OCI-LY1 (cell line): Measurements from ENCODE around the gene UPK3B.
A peak's percentile ranks its signal among the peaks of the same experiment; 100 is the strongest.
"Not testable (repeated sequence)": the region's sequence is repeated elsewhere in the genome, so short reads cannot be mapped to it uniquely, and the experiment has no call there.

ENCODE experiments used
- H2AFZ ChIP-seq: fragments of 200-600 bp; sonication (generic), shearing (Covaris generic); 2 replicates; pipeline ENCODE4 v1.6.0; 2014; ENCODE audit warnings: antibody characterized with exemption, mild to moderate bottlenecking, low read length
- H3F3A ChIP-seq: fragments of 200-600 bp; sonication (generic), shearing (Covaris generic); 2 replicates; pipeline ENCODE4 v1.6.0; 2014; ENCODE audit warnings: mild to moderate bottlenecking, antibody characterized with exemption, low read length, moderate library complexity; ENCODE audit not compliant: insufficient read depth
- H3K27ac ChIP-seq: fragments of 200-600 bp; sonication (generic); 2 replicates; pipeline ENCODE4 v1.5.1; 2014; ENCODE audit warnings: low read length, mixed run types, mild to moderate bottlenecking, low read depth; ENCODE audit not compliant: poor library complexity, severe bottlenecking
- H3K27me3 ChIP-seq: fragments of 200-600 bp; sonication (generic); 2 replicates; pipeline ENCODE4 v1.6.0; 2014; ENCODE audit warnings: antibody characterized with exemption, mild to moderate bottlenecking, low read length, moderate library complexity; ENCODE audit not compliant: insufficient read depth
- H3K36me3 ChIP-seq: fragments of 200-600 bp; sonication (generic); 2 replicates; pipeline ENCODE4 v1.6.1; 2014; ENCODE audit warnings: mild to moderate bottlenecking, antibody characterized with exemption, low read length, moderate library complexity, mixed read lengths; ENCODE audit not compliant: insufficient read depth
- H3K4me1 ChIP-seq: fragments of 200-600 bp; sonication (generic); 2 replicates; pipeline ENCODE4 v1.5.1; 2014; ENCODE audit warnings: mild to moderate bottlenecking, low read length, moderate library complexity; ENCODE audit not compliant: insufficient read depth, severe bottlenecking
- H3K4me2 ChIP-seq: fragments of 200-600 bp; sonication (generic), shearing (Covaris generic); 2 replicates; pipeline ENCODE4 v1.6.1; 2014; ENCODE audit warnings: low read length
- H3K4me3 ChIP-seq: fragments of 200-600 bp; sonication (generic); 2 replicates; pipeline ENCODE4 v1.5.1; 2014; ENCODE audit warnings: low read length, low read depth, mild to moderate bottlenecking, mixed read lengths; ENCODE audit not compliant: poor library complexity, severe bottlenecking
- H3K79me2 ChIP-seq: fragments of 200-600 bp; shearing (Covaris generic); 2 replicates; pipeline ENCODE4 v1.6.1; 2016; ENCODE audit warnings: mixed run types, low read length, mixed read lengths; ENCODE audit not compliant: insufficient read depth
- H3K9ac ChIP-seq: fragments of 200-600 bp; sonication (generic), shearing (Covaris generic); 2 replicates; pipeline ENCODE4 v1.6.1; 2014; ENCODE audit warnings: mild to moderate bottlenecking, low read length, mixed read lengths
- H3K9me2 ChIP-seq: fragments of 200-600 bp; sonication (generic), shearing (Covaris generic); 2 replicates; pipeline ENCODE4 v1.6.1; 2014; ENCODE audit warnings: low read depth, mild to moderate bottlenecking, low read length, mixed read lengths
- H3K9me3 ChIP-seq: fragments of 200-600 bp; shearing (Covaris generic); 2 replicates; pipeline ENCODE4 v1.6.1; 2014; ENCODE audit warnings: low read length, mixed read lengths
- H4K20me1 ChIP-seq: fragments of 200-600 bp; sonication (generic), shearing (Covaris generic); 2 replicates; pipeline ENCODE4 v1.6.0; 2016; ENCODE audit warnings: mild to moderate bottlenecking, low read length; ENCODE audit not compliant: insufficient read depth

The UPK3B gene

GRCh38 chr7:76549025-76549854, 38.9 kb downstream of the UPK3B start:
- not testable (repeated sequence) for H3F3A ChIP-seq, H3K9me3 ChIP-seq, H4K20me1 ChIP-seq, H3K9me2 ChIP-seq, H2AFZ ChIP-seq, H3K4me1 ChIP-seq, H3K27ac ChIP-seq, H3K27me3 ChIP-seq
- peak overlapping the region; percentile 82 for H3K4me2 ChIP-seq
- peak overlapping the region; percentile 80 for H3K9ac ChIP-seq
- peaks cover 12% of the 10 kb centered on the region for H3K79me2 ChIP-seq
- H3K4me3 ChIP-seq = peak overlapping the region; percentile 73
- H3K36me3 ChIP-seq = peaks cover 11% of the 10 kb centered on the region; the same call in 1 of the 2 replicates

GRCh38 chr7:76549855-76550248, 39.5 kb downstream of the UPK3B start:
- Histone ChIP-seq H3K36me3 (peaks cover 11% of the 10 kb centered on the region; the same call in 1 of the 2 replicates), H3K4me3 (peak overlapping the region; percentile 73), H3K9ac (peak overlapping the region; percentile 80), H3K4me2 (peak overlapping the region; percentile 82), H3K79me2 (peaks cover 12% of the 10 kb centered on the region)
- H3K4me1 ChIP-seq, H2AFZ ChIP-seq, H3K9me2 ChIP-seq, H3K9me3 ChIP-seq, H3K27me3 ChIP-seq, H4K20me1 ChIP-seq, H3K27ac ChIP-seq, H3F3A ChIP-seq: not testable (repeated sequence)

- H3K4me3 ChIP-seq, H2AFZ ChIP-seq, H3K9me2 ChIP-seq, H3K4me2 ChIP-seq, H3K27me3 ChIP-seq, H3K9me3 ChIP-seq, H3F3A ChIP-seq, H3K9ac ChIP-seq, H3K4me1 ChIP-seq, H4K20me1 ChIP-seq, H3K27ac ChIP-seq: not testable (repeated sequence)
- H3K36me3 ChIP-seq = peaks cover 22% of the 10 kb centered on the region; the same call in 1 of the 2 replicates
- peaks cover 12% of the 10 kb centered on the region for H3K79me2 ChIP-seq
These were observed 41.6 kb downstream of the UPK3B start for GRCh38 chr7:76551992-76552391.

DNA sequence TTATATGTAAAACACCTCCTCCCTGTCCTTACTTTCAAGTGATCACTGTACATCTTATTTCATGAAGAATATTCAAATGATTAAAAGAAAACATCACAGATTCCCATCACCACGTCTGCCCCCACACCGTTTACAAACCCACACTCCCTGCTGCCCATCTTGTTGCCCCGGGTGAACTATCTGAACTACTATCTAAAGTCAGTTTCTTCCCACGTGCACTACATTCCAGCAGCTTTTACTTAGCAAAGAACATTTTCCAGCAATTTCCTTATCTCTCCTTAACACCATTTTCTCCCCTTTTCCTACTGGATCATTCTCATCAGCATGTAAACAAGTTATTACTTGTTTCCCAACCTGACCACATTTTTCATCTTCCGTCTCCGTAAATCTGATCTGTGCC, 49.3 kb downstream of the UPK3B start:
- not testable (repeated sequence) for H3K4me2 ChIP-seq, H3K27ac ChIP-seq, H3K79me2 ChIP-seq, H3K27me3 ChIP-seq, H3K9me3 ChIP-seq, H3K4me1 ChIP-seq, H4K20me1 ChIP-seq, H3K4me3 ChIP-seq, H3K9ac ChIP-seq, H2AFZ ChIP-seq, H3K9me2 ChIP-seq, H3F3A ChIP-seq
- peaks cover 13% of the 10 kb centered on the region for H3K36me3 ChIP-seq

DNA sequence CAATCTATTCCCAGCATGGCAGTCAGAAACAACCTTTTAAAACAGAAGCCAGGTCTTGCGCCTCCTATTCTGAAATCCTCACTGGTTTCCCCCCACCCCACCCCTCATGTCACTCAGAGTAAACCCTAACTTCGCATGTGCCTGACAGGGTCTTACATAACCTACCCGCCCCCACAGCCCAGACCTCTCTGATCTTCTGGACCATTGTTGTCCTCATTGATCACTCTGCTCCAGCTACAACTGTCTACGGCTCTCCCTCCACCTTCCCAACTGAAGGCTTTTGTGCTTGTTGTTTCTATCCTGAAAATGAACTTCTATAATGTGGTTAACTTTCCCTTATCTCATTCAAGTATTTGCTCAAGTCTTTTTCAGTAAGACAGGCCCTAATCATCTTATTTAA, 49.8 kb downstream of the UPK3B start:
- not testable (repeated sequence) for H3K27ac ChIP-seq, H3K79me2 ChIP-seq, H3K4me2 ChIP-seq, H3K9me3 ChIP-seq, H4K20me1 ChIP-seq, H3K4me3 ChIP-seq, H3K4me1 ChIP-seq, H2AFZ ChIP-seq, H3K9me2 ChIP-seq, H3F3A ChIP-seq, H3K9ac ChIP-seq, H3K27me3 ChIP-seq
- H3K36me3 ChIP-seq = peaks cover 13% of the 10 kb centered on the region

DNA sequence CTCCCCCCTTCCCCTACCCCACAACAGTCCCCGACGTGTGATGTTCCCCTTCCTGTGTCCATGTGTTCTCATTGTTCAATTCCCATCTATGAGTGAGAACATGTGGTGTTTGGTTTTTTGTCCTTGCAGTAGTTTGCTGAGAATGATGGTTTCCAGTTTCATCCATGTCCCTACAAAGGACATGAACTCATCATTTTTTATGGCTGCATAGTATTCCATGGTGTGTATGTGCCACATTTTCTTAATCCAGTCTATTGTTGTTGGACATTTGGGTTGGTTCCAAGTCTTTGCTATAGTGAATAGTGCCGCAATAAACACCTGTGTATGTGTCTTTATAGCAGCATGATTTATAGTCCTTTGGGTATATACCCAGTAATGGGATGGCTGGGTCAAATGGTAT, 51.0 kb downstream of the UPK3B start:
- H2AFZ ChIP-seq, H3K9ac ChIP-seq, H3K4me3 ChIP-seq, H4K20me1 ChIP-seq, H3F3A ChIP-seq, H3K27me3 ChIP-seq, H3K9me3 ChIP-seq, H3K36me3 ChIP-seq, H3K79me2 ChIP-seq, H3K27ac ChIP-seq, H3K4me1 ChIP-seq, H3K4me2 ChIP-seq, H3K9me2 ChIP-seq: not testable (repeated sequence)

- not testable (repeated sequence) for H3K9ac ChIP-seq, H3K4me3 ChIP-seq, H3K27me3 ChIP-seq, H2AFZ ChIP-seq, H3F3A ChIP-seq, H3K27ac ChIP-seq, H3K4me2 ChIP-seq, H3K4me1 ChIP-seq, H3K79me2 ChIP-seq, H3K9me2 ChIP-seq, H3K9me3 ChIP-seq, H3K36me3 ChIP-seq, H4K20me1 ChIP-seq
These were observed 54.6 kb downstream of the UPK3B start for GRCh38 chr7:76565001-76565400.
